OCI-LY7 (cell line): Measurements from ENCODE around the gene PFKFB4.

ENCODE experiments used
- CTCF ChIP-seq: fragments of 200-600 bp; sonication (generic); conservative IDR thresholded peaks from 2 replicates; pipeline ENCODE4 v1.5.1; 2014; ENCODE audit warnings: mild to moderate bottlenecking, antibody characterized with exemption, low read length, moderate library complexity, mixed read lengths
- EZH2phosphoT487 ChIP-seq: fragments of 200-600 bp; sonication (generic); IDR thresholded peaks from 2 replicates; pipeline ENCODE4 v1.6.1; 2018; ENCODE audit warnings: low read depth, borderline replicate concordance, mild to moderate bottlenecking, mixed run types, antibody characterized with exemption, low read length, moderate library complexity, mixed read lengths

DNA sequence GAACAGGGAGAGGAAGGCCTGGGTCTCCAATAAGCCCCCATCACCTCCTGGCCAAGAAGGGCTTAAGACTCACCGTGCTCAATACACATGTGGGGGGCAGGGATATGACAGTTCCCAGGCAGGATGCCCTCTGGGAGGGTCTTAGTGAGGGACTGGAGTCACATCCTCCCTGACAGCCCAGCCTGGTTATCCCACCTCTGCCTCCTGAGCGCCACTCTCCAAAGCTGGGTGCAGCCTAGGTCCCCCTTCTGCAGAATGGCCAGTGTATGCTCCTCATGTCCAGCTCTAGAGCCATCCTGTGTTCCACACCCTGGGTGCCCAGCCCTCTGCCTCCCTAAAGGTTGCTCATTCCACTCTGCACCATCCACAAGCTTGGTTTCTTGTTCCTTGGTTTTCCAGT, 51.5 kb downstream of the PFKFB4 start:
- TF ChIP-seq CTCF (no peak), EZH2phosphoT487 (no peak)
